Gastrocnemius medialis (tissue), 4 donors: ENCODE data around the gene G0S2.

Experiments used
- POLR2A ChIP-seq, 2 donors: fragments of 450-650 bp; IDR thresholded peaks; one replicate each; pipeline ENCODE4 v1.6.1; 2017; ENCODE audit warnings: antibody characterized with exemption in 2 of 2, mild to moderate bottlenecking in 2 of 2, moderate library complexity in 2 of 2
- TF ChIP-seq, protein P1 (sequence below), 5 experiments: fragments of 450-650 bp in 3 of 5; fragments of 200-600 bp in 2 of 5; sonication (generic) in 2 of 5; IDR thresholded peaks in 4 of 5; conservative IDR thresholded peaks in 1 of 5; 1 replicate in 4 of 5; 2 replicates in 1 of 5; pipeline ENCODE4 v1.5.1; 2016 to 2019; ENCODE audit warnings: antibody characterized with exemption in 5 of 5, mild to moderate bottlenecking in 3 of 5, moderate library complexity in 3 of 5

DNA sequence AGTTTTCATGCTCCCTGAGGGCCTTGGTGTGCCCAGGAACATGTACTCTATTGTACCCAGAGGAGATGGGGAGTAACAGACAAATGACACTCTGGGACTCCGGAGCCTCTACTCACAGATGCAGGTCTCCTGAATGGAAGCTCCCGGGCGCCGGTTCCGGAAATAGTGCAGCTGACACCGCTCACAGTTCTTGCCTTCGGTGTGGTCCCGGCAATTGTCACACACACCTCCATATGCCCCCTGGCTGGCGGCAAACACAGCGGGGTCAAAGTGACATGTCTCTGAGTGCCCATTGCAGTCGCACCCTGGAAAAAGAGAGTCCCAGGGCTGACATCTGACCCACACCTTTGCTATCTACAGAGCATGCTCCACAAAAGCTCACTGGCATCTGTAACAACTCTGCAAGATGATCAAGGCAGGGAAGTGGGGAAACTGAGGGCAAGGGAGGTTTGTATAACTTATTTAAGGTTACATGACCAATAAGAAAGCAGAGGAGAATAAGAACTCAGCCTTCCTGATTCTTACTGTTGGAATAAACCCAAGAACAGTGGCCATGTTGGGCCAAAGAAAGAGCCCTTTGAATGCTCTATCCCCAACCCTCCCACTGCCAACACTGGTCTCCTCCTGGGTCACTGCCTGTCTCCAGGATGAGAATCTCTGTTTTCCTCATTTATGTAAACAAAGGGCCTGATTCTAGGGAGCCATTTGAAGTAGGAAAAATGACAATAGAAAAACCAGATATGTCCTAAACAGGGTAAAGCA, 45.4 kb upstream of the G0S2 start:
- TF ChIP-seq, protein P1, sequence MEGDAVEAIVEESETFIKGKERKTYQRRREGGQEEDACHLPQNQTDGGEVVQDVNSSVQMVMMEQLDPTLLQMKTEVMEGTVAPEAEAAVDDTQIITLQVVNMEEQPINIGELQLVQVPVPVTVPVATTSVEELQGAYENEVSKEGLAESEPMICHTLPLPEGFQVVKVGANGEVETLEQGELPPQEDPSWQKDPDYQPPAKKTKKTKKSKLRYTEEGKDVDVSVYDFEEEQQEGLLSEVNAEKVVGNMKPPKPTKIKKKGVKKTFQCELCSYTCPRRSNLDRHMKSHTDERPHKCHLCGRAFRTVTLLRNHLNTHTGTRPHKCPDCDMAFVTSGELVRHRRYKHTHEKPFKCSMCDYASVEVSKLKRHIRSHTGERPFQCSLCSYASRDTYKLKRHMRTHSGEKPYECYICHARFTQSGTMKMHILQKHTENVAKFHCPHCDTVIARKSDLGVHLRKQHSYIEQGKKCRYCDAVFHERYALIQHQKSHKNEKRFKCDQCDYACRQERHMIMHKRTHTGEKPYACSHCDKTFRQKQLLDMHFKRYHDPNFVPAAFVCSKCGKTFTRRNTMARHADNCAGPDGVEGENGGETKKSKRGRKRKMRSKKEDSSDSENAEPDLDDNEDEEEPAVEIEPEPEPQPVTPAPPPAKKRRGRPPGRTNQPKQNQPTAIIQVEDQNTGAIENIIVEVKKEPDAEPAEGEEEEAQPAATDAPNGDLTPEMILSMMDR (IDR thresholded peaks at IDR 0.05 in 4 of 5, conservative IDR thresholded peaks at IDR 0.05 in 1 of 5): no peak
- no peak for TF ChIP-seq POLR2A (IDR thresholded peaks at IDR 0.05)
